AG09309 (cell line): ENCODE results near the gene PLCL2.

Experiments
- DNase-seq: peaks from one replicate; pipeline ENCODE4 v3.0.0-alpha.2; 2010; ENCODE audit warnings: low read depth
- H3K4me3 ChIP-seq: 2 replicates; pipeline ENCODE4 v1.5.1; 2011; ENCODE audit warnings: mild to moderate bottlenecking, low read depth, low read length, moderate library complexity; ENCODE audit not compliant: control insufficient read depth
- CTCF ChIP-seq: IDR thresholded peaks from 2 replicates; pipeline ENCODE4 v1.5.1; 2011; ENCODE audit warnings: mild to moderate bottlenecking, low read depth, low read length, inconsistent platforms; ENCODE audit not compliant: insufficient read depth, control insufficient read depth; ENCODE audit errors: missing control alignments

PLCL2 gene

GRCh38 chr3:17055374-17056276 is 170.9 kb downstream of the PLCL2 start:
- no peak overlapping the region for H3K4me3 ChIP-seq
- DNase-seq, result peak; percentile 62
- TF ChIP-seq CTCF, result no peak

GRCh38 chr3:17057321-17057720 is 172.6 kb downstream of the PLCL2 start:
- DNase-seq, result peak; percentile 46
- no peak overlapping the region for H3K4me3 ChIP-seq
- TF ChIP-seq CTCF, result no peak

- no peak for TF ChIP-seq CTCF
- no peak for DNase-seq
- H3K4me3 ChIP-seq, result no peak overlapping the region
These were observed 175.3 kb downstream of the PLCL2 start for GRCh38 chr3:17059989-17060550.

DNA sequence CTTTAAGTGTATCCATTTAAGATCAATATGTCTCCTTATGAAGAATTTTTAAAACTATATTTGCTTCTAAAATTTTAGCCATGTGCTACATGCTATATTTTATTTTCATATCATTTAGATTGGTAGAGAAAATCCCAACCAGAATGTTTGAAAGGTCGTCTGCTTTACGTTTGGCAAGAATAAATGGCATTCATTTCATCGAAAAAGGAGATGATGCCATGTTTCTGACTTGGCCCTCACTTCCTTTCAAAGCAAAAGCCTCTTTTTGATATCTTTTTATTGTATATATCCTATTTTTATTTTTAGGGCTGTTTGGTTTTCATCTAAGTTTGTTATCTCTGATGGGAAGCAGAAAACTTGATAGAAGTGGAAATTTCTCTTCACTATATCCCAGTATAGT is 176.2 kb downstream of the PLCL2 start:
- TF ChIP-seq CTCF, result no peak
- no peak for DNase-seq
- no peak overlapping the region for H3K4me3 ChIP-seq

- H3K4me3 ChIP-seq, result no peak overlapping the region
- no peak for TF ChIP-seq CTCF
- no peak for DNase-seq
These were observed 178.0 kb downstream of the PLCL2 start for GRCh38 chr3:17062736-17063135.

- H3K4me3 ChIP-seq, result no peak overlapping the region
- no peak for TF ChIP-seq CTCF
- no peak for DNase-seq
These were observed 178.8 kb downstream of the PLCL2 start for GRCh38 chr3:17063596-17063995.
